GM13976 (cell line): ENCODE data around the gene ERBB4.
A peak's percentile ranks its signal among the peaks of the same experiment; 100 is the strongest.

ENCODE experiments used
- DNase-seq: peaks from one replicate; pipeline ENCODE4 v3.0.0; 2012; ENCODE audit warnings: low spot score
- in situ Hi-C: fragments of 300-500 bp; cut with MboI; formaldehyde crosslinking; loops from one replicate; pipeline ENCODE4 v1.12.0; 2022; ENCODE audit warnings: low sequenced_read_pairs, mixed read lengths, inconsistent platforms; ENCODE audit not compliant: unreplicated experiment
- TF ChIP-seq, protein P1 (sequence below): IDR thresholded peaks from 2 replicates; pipeline ENCODE4 v1.5.1; 2012; ENCODE audit warnings: borderline replicate concordance, mild to moderate bottlenecking; ENCODE audit not compliant: insufficient read depth; ENCODE audit errors: extremely low read depth, missing control alignments, control extremely low read depth

The ERBB4 gene

DNA sequence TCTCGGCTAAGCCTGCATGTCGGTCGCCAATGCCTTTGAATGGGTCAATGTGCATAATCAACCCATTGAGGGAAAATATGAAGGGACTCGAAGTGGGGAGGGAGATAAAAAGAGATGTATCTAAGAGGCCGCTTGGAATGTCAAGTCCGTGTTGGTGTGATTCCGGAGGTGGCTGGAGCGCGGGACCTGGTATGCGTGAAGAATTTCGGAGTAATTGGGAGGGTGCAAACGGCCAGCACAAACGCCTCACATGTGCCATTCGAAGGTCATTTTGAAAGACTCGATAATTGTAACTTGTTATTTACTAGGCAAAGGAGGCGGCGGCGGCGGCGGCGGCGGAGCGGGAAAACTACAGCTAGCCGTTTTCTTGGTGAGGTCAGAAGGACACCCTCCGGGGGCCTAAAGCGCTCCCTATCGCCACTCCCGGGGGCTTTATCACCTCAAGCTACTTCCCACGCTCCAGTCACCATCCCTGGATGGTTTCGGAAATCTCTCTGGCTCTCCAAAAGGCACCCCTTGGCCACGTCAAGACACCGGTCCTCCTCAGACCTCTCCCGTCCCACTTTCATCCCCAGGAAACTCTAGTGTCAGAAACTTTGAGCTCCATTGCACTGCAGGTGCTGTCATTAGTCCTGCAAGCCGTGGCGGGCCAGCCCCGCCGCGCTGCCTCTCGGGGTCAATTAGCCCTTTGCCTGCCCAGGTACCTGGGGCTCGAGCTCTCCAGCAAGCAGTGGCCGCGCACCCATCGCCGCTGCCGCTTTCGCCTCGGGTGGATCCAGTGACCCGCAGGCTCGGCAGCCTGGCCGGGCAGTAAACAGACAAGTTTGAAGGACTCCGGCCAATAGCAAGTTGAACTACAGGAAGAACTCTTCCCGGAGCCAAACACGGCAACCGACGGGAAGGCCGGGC is 1.5 kb downstream of the ERBB4 start:
- in situ Hi-C loops, result no loop called here
- TF ChIP-seq, protein P1, sequence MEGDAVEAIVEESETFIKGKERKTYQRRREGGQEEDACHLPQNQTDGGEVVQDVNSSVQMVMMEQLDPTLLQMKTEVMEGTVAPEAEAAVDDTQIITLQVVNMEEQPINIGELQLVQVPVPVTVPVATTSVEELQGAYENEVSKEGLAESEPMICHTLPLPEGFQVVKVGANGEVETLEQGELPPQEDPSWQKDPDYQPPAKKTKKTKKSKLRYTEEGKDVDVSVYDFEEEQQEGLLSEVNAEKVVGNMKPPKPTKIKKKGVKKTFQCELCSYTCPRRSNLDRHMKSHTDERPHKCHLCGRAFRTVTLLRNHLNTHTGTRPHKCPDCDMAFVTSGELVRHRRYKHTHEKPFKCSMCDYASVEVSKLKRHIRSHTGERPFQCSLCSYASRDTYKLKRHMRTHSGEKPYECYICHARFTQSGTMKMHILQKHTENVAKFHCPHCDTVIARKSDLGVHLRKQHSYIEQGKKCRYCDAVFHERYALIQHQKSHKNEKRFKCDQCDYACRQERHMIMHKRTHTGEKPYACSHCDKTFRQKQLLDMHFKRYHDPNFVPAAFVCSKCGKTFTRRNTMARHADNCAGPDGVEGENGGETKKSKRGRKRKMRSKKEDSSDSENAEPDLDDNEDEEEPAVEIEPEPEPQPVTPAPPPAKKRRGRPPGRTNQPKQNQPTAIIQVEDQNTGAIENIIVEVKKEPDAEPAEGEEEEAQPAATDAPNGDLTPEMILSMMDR, result no peak
- DNase-seq, result peak; percentile 33

DNA sequence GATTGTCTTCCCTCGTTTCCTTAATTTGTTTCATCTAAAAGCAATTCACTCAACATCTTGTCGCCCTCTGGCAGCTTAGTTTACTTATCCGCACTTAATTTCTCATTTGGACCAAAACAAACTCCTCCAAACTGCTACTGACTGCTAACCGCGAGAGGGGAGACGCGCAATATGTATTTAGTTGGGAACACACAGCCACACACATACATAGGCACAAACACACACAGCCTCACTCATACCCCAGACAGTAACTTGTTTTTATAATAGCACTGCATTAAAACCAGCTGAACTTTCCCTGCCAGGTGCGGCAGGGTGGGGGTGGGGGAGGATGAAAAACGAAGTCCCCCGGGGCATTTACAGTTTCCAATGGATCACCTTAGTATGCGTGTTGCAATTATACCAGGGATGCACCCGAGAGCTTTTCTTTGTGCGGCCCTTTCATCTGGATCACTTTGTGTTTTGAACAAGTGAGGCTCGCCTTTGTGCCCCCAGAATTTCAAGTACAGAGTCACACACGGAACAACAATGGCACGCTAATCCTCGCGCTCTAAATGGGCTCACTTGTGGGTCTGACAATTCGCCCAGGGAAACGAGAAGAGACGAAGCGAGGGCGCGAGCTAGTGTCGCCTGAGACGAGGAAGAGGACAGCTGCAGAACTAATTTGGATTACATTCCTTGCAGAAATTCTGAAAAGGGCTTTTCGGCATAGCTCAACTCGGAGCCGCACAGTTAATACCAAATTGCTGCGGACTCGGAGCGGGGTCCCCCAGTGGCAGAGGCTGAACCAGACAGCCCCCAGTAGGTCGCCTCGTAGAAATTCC is 2.4 kb downstream of the ERBB4 start:
- in situ Hi-C loops, result no loop called here

GRCh38 chr2:212534336-212534735 is 4.3 kb downstream of the ERBB4 start:
- in situ Hi-C loops, result no loop called here
- TF ChIP-seq, protein P1, result no peak
- no peak for DNase-seq

More for the DNA sequence above, 2.4 kb downstream of the ERBB4 start:
- TF ChIP-seq, protein P1, result no peak
- no peak for DNase-seq

GRCh38 chr2:212532585-212532984 is 6.0 kb downstream of the ERBB4 start:
- no peak for DNase-seq

DNA sequence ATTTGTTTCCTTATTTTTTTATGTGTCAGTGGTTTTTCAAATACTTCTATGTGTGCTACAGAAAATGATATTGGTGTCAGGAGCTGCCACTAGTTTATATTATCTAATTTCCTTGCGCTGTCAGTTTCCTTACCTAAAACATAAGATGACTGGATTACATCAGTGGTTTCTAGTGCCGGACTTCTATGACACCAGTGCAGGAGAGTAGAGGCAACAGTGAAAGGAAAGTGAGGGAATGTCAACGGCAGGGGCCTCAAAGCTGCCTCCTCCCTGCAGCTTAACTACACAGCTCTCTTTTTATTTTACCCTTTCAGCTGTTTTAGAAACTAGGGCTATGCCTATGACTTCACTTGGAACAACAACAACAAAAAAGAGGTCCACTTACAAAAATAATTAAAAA is 6.5 kb downstream of the ERBB4 start:
- DNase-seq, result no peak
- in situ Hi-C loops, result no loop called here
- TF ChIP-seq, protein P1, result no peak

More at GRCh38 chr2:212532585-212532984, 6.0 kb downstream of the ERBB4 start:
- TF ChIP-seq, protein P1, result no peak
- in situ Hi-C loops, result no loop called here

GRCh38 chr2:212531499-212531898 is 7.1 kb downstream of the ERBB4 start:
- no peak for DNase-seq
- in situ Hi-C loops, result no loop called here
- TF ChIP-seq, protein P1, result no peak
